ENCODE measurements around the gene USP21.
A peak's percentile ranks its signal among the peaks of the same experiment; 100 is the strongest.
"Not testable (repeated sequence)": the region's sequence is repeated elsewhere in the genome, so short reads cannot be mapped to it uniquely, and the experiment has no call there.

USP21 gene, protein sequence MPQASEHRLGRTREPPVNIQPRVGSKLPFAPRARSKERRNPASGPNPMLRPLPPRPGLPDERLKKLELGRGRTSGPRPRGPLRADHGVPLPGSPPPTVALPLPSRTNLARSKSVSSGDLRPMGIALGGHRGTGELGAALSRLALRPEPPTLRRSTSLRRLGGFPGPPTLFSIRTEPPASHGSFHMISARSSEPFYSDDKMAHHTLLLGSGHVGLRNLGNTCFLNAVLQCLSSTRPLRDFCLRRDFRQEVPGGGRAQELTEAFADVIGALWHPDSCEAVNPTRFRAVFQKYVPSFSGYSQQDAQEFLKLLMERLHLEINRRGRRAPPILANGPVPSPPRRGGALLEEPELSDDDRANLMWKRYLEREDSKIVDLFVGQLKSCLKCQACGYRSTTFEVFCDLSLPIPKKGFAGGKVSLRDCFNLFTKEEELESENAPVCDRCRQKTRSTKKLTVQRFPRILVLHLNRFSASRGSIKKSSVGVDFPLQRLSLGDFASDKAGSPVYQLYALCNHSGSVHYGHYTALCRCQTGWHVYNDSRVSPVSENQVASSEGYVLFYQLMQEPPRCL

DNA sequence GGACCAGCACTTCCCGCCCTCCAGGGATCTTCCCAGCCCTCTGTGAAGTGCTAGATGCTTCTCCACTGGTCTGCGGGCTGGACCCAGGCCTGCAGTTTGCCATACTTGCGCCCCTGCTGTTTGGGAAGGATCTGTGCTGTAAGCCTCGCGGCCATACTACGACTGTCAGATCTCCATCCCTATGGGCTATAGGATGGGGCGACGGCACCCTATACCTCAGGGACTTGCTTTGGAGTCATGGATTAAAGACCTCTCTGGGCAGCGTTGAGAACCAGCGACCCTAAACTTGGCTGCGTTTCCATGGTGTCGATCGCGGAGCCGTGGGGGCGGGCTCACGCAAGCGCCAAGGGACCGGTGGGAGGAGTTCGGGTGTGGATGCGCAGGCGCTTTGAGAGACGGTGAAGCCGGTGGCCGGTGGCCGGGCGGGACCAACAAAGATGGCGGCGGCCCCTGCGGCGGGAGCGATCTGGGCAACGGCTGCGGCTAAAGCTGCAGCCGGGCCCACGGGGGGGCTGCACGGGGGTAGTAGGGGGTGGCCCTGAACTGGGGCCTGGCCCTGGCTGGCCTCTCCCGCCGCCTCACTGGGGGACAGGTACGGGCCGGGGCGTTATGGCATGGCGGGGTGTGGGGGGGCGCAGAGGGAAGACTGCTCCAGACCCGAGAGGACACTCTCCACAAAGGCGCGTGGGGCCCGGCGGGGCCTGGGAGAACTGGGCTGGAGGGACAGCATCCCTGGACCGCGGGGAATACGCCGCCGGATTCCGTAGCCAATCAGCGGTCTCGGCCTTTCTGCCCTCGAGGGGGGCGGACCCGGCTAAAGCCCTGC is at the start of gene USP21:
TSS of gene USP21 (plus strand) at position 414 of the 826 bp plus-strand sequence. CDS start 1,141 bp downstream, outside the sequence.
- peak within 1 kb of the TSS; percentile 93 for H3K4me3 ChIP-seq (ENCODE audit: low read length)
- DNase-seq (ENCODE audit: low read depth) = peak; percentile 84
- TF ChIP-seq, protein P1, sequence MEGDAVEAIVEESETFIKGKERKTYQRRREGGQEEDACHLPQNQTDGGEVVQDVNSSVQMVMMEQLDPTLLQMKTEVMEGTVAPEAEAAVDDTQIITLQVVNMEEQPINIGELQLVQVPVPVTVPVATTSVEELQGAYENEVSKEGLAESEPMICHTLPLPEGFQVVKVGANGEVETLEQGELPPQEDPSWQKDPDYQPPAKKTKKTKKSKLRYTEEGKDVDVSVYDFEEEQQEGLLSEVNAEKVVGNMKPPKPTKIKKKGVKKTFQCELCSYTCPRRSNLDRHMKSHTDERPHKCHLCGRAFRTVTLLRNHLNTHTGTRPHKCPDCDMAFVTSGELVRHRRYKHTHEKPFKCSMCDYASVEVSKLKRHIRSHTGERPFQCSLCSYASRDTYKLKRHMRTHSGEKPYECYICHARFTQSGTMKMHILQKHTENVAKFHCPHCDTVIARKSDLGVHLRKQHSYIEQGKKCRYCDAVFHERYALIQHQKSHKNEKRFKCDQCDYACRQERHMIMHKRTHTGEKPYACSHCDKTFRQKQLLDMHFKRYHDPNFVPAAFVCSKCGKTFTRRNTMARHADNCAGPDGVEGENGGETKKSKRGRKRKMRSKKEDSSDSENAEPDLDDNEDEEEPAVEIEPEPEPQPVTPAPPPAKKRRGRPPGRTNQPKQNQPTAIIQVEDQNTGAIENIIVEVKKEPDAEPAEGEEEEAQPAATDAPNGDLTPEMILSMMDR (conservative IDR thresholded peaks at IDR 0.05; ENCODE audit: low read length) = peak; percentile 61

DNA sequence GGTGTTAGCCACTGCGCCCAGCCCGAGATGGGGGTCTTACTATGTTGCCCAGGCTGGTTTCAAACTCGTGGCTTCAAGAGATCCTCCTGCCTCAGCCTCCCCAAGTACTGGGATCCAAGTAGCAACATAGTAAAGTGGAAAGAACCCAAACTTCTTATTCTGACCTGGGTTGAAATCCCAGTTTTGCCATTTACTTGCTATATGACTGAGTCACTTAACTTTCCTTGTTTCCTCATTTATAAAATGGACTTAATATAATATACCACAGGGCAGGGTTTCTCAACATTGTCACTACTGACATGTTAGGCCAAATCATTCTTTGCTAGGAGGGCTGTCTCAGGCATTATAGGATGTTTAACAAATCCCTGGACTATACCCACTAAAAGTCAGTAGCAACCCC is 48.2 kb upstream of the USP21 start:
- TF ChIP-seq, protein P1 (conservative IDR thresholded peaks at IDR 0.05; ENCODE audit: low read length) = no peak
- DNase-seq (ENCODE audit: low read depth) = no peak
- H3K4me3 ChIP-seq (ENCODE audit: low read length) = no peak overlapping the region

DNA sequence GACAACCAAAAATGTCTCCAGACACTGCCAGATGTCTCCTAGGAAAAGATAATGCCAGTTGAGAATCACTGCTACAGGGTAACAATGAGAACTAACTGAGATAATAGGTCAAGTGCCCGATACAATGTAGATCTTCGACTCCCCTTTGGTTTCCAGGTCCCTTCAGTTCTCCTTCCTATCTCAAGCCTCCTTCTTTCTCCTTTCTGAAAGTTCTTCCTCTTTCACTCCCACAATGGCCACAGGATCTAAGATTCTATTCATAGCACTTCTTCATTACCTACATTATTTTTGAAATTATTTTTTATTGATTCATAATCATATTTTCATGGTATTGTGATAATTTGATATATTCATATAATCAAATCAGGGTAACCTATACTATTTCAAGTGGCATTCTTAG is 47.8 kb upstream of the USP21 start:
- no peak for DNase-seq (ENCODE audit: low read depth)
- H3K4me3 ChIP-seq (ENCODE audit: low read length) = no peak overlapping the region
- TF ChIP-seq, protein P1 (conservative IDR thresholded peaks at IDR 0.05; ENCODE audit: low read length) = no peak

DNA sequence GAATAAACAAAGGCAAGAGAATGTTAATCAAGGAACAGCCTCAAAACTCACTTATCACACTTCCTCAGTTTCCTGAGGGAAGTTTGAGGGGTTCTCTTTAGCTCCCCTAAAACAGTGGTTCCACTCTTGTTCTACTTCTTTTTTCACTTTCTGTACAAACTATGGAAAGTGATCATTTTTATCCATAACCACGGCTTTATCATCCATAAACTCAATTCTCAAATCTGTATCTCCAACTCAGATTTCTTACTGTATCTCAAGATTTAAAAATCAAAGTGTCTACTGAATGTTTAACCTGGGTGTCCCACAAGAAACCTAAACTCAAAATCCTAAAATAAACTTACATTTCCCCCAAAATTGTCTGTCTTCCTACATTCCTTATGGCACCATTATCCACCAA is 45.4 kb upstream of the USP21 start:
- TF ChIP-seq, protein P1 (conservative IDR thresholded peaks at IDR 0.05; ENCODE audit: low read length) = no peak
- no peak overlapping the region for H3K4me3 ChIP-seq (ENCODE audit: low read length)
- DNase-seq (ENCODE audit: low read depth) = no peak

DNA sequence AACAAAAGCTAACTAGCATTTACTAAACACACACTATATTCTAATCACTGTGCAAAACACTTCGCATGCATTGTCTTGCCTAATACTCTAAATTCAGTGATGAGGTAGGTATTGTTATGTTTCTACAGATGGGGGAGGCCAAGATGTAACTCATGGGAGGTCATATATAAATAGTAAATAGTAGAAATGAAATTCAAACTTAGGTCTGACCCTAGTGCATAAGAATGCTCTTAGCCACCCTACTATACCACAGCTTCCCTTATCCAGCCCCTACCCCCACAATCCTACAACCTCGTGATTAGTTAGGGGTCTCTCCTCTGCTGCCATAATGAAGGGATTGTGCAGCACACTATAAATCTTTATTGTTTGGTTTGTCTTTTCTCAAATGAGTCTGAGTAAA is 44.7 kb upstream of the USP21 start:
- H3K4me3 ChIP-seq (ENCODE audit: low read length) = no peak overlapping the region
- TF ChIP-seq, protein P1 (conservative IDR thresholded peaks at IDR 0.05; ENCODE audit: low read length) = no peak
- no peak for DNase-seq (ENCODE audit: low read depth)

DNA sequence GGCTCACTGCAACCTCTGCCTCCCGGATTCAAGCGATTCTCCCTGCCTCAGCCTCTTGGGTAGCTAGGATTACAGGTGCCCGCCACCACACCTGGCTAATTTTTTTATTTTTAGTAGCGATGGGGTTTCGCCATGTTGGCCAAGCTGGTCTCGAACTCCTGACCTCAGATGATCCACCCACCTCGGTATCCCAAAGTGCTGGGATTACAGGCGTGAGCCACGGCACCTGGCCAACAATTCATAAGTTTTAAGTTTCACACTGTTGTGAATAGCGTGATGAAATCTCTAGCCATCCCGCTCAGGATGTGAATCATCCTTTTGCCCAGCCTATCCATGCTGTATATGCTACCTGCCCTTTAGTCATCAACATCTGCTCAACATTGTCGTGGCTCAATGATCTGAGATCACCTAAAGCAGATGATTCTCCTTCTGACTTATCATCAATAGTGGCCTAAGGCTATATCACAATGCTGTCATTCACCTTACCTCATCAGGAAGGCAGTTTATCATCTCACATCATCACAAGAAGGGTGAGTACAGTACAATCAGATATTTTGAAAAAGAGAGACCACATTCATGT is 44.1 kb upstream of the USP21 start:
- no peak overlapping the region for H3K4me3 ChIP-seq (ENCODE audit: low read length)
- TF ChIP-seq, protein P1 (conservative IDR thresholded peaks at IDR 0.05; ENCODE audit: low read length) = no peak
- DNase-seq (ENCODE audit: low read depth) = peak; percentile 65

DNA sequence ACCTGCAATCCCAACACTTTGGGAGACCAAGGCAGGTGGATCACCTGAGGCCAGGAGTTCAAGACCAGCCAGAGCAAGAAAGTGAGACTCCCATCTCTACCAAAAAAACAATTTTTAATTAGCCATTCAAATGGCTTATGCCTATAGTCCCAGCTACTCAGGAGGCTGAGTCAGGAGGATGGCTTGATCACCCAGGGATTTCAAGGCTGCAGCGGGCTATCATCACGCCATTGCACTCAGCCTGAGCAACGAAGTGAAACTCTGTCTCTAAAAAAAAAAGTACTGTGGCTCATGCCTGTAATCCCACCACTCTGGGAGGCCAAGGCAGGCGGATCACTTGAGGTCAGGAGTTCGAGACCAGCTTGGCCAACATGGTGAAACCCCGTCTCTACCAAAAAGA is 43.3 kb upstream of the USP21 start:
- not testable (repeated sequence) for H3K4me3 ChIP-seq (ENCODE audit: low read length)

More for the DNA sequence above, 43.3 kb upstream of the USP21 start:
- not testable (repeated sequence) for DNase-seq (ENCODE audit: low read depth)

All from AG10803 (cell line).